ENCODE data around the gene SNX17. TPM values are rescaled to one million over a fixed set of nuclear protein-coding genes. Genes with fewer than 3 reads are reported as not detected.

SNX17 gene
- total and polyA plus RNA-seq, 2 of the 13 experiments (the other 11 are each of a cell fraction or from before 2014, with no cell fraction given) = 75.0 to 109 TPM

DNA sequence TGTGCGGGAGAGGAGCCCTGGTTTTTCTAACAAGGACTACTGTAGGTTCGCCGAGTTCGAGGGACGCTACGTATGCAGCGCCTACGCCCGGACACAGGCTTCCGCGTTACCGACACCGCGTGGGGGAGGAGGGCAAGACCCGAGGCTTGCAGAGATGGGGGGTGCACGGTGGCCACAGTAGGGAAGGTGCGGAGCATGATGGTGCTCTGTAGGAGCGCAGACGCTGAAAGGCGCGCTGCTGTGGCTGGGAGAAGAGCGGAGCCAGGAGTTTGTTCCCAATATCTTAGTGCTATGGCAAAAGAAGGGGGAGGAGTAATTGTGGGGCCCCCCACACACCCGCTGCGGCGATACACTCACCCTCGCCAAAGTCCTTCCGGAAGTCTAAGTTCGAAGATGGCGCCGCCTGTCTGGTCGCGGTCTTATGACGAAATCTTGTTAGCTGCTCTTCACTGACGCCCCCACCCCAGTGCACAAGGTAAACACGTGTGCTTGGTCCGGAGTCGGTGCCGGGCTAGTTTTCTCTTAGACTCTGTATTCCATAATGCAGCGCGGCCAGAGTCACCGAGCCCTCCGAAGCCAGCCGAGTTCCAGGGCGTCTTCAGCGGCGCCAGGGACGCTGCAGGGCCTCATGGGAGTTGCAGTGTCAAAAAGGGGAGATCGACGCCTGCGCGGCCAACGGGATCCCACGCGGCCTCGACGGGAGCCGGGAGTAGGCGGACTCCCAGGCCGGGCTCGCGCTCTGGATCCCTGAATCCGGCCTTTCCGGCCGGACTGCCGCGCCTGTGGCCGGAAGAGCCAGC is 13.8 kb upstream of the SNX17 start, which contains the start of gene GTF3C2 (continued):
- TF ChIP-seq, protein P1, sequence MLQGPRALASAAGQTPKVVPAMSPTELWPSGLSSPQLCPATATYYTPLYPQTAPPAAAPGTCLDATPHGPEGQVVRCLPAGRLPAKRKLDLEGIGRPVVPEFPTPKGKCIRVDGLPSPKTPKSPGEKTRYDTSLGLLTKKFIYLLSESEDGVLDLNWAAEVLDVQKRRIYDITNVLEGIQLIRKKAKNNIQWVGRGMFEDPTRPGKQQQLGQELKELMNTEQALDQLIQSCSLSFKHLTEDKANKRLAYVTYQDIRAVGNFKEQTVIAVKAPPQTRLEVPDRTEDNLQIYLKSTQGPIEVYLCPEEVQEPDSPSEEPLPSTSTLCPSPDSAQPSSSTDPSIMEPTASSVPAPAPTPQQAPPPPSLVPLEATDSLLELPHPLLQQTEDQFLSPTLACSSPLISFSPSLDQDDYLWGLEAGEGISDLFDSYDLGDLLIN (CRISPR knock-in tag; IDR thresholded peaks at IDR 0.05; ENCODE audit: borderline replicate concordance) = peak; percentile 83; the same call in 1 of the 2 replicates
- TF ChIP-seq, protein P2, sequence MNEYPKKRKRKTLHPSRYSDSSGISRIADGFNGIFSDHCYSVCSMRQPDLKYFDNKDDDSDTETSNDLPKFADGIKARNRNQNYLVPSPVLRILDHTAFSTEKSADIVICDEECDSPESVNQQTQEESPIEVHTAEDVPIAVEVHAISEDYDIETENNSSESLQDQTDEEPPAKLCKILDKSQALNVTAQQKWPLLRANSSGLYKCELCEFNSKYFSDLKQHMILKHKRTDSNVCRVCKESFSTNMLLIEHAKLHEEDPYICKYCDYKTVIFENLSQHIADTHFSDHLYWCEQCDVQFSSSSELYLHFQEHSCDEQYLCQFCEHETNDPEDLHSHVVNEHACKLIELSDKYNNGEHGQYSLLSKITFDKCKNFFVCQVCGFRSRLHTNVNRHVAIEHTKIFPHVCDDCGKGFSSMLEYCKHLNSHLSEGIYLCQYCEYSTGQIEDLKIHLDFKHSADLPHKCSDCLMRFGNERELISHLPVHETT (CRISPR knock-in tag; conservative IDR thresholded peaks at IDR 0.05) = peak; percentile 92
- TF ChIP-seq ZNF607 (CRISPR knock-in tag; IDR thresholded peaks at IDR 0.05; ENCODE audit: borderline replicate concordance) (peak; percentile 88), ZNF235 (CRISPR knock-in tag; IDR thresholded peaks at IDR 0.05; ENCODE audit: borderline replicate concordance) (no peak), NFIC (IDR thresholded peaks at IDR 0.05; ENCODE audit: low read length) (peak; percentile 55; the same call in 1 of the 2 replicates), SMYD3 (CRISPR knock-in tag; IDR thresholded peaks at IDR 0.05) (peak; percentile 79; the same call in 1 of the 2 replicates), HNRNPL (IDR thresholded peaks at IDR 0.05; ENCODE audit: low read depth, low read length) (peak; percentile 63), JUND (CRISPR knock-in tag; IDR thresholded peaks at IDR 0.05) (0 out of 2 replicates have a peak, but pooled peaks have one; percentile 6), ZNF598 (CRISPR knock-in tag; IDR thresholded peaks at IDR 0.05; ENCODE audit: borderline replicate concordance) (peak; percentile 24; the same call in 1 of the 2 replicates), KLF11 (CRISPR knock-in tag; IDR thresholded peaks at IDR 0.05) (peak; percentile 64; the same call in 1 of the 2 replicates), ZNF781 (CRISPR knock-in tag; IDR thresholded peaks at IDR 0.05; ENCODE audit: borderline replicate concordance, not compliant biosample characterization) (peak; percentile 77), ZNF143 (CRISPR knock-in tag; IDR thresholded peaks at IDR 0.05) (peak; percentile 93), HMGA1 (CRISPR knock-in tag; conservative IDR thresholded peaks at IDR 0.05) (no peak), ZNF792 (CRISPR knock-in tag; IDR thresholded peaks at IDR 0.05) (peak; percentile 17)
- TF ChIP-seq, protein P3, sequence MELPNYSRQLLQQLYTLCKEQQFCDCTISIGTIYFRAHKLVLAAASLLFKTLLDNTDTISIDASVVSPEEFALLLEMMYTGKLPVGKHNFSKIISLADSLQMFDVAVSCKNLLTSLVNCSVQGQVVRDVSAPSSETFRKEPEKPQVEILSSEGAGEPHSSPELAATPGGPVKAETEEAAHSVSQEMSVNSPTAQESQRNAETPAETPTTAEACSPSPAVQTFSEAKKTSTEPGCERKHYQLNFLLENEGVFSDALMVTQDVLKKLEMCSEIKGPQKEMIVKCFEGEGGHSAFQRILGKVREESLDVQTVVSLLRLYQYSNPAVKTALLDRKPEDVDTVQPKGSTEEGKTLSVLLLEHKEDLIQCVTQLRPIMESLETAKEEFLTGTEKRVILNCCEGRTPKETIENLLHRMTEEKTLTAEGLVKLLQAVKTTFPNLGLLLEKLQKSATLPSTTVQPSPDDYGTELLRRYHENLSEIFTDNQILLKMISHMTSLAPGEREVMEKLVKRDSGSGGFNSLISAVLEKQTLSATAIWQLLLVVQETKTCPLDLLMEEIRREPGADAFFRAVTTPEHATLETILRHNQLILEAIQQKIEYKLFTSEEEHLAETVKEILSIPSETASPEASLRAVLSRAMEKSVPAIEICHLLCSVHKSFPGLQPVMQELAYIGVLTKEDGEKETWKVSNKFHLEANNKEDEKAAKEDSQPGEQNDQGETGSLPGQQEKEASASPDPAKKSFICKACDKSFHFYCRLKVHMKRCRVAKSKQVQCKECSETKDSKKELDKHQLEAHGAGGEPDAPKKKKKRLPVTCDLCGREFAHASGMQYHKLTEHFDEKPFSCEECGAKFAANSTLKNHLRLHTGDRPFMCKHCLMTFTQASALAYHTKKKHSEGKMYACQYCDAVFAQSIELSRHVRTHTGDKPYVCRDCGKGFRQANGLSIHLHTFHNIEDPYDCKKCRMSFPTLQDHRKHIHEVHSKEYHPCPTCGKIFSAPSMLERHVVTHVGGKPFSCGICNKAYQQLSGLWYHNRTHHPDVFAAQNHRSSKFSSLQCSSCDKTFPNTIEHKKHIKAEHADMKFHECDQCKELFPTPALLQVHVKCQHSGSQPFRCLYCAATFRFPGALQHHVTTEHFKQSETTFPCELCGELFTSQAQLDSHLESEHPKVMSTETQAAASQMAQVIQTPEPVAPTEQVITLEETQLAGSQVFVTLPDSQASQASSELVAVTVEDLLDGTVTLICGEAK (IDR thresholded peaks at IDR 0.05) = no peak
- TF ChIP-seq, protein P3 (CRISPR knock-in tag; IDR thresholded peaks at IDR 0.05) = peak; percentile 70
- TF ChIP-seq, protein P4, sequence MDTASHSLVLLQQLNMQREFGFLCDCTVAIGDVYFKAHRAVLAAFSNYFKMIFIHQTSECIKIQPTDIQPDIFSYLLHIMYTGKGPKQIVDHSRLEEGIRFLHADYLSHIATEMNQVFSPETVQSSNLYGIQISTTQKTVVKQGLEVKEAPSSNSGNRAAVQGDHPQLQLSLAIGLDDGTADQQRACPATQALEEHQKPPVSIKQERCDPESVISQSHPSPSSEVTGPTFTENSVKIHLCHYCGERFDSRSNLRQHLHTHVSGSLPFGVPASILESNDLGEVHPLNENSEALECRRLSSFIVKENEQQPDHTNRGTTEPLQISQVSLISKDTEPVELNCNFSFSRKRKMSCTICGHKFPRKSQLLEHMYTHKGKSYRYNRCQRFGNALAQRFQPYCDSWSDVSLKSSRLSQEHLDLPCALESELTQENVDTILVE (CRISPR knock-in tag; IDR thresholded peaks at IDR 0.05) = peak; percentile 89

All from HepG2 (cell line).